IMR-90 (cell line): Measurements from ENCODE around the gene MID1. TPM values are rescaled to one million over a fixed set of nuclear protein-coding genes. Genes with fewer than 3 reads are reported as not detected.

ENCODE experiments used
- ATAC-seq: fragments of 200-7000 bp; cut with Tn5 transposase; 2 replicates; pipeline ENCODE4 v1.9.1; 2020; ENCODE audit warnings: low read depth, mild to moderate bottlenecking, moderate library complexity
- BruUV-seq: library from RNA; stranded (reverse); fragments of 400-500 nt; replicated peaks from 2 replicates; lab custom pipeline; 2021; lab: Mats Ljungman, UMichigan
- CTCF ChIA-PET: fragments of 300-600 bp; formaldehyde crosslinking; extraction: SDS; loops from one replicate; lab custom pipeline; 2021; ENCODE audit warnings: antibody characterized with exemption; lab: Yijun Ruan, JAX
- POLR2A ChIA-PET: fragments of 300-600 bp; sonication (Branson Sonifier 250); formaldehyde crosslinking; loops from one replicate; lab custom pipeline; 2022; ENCODE audit warnings: antibody characterized with exemption; ENCODE audit not compliant: unreplicated experiment; lab: Charles Lee
- DNase-seq: peaks from one replicate; pipeline ENCODE4 v3.0.0; 2013
- H2AFZ ChIP-seq: replicated peaks from 2 replicates; pipeline ENCODE3; 2013; ENCODE audit warnings: low read length, mild to moderate bottlenecking; ENCODE audit not compliant: poor library complexity
- H2AK5ac ChIP-seq: 2 replicates; pipeline ENCODE4 v1.6.1; 2013; ENCODE audit warnings: low read depth, low read length, inconsistent platforms
- H2AK9ac ChIP-seq: replicated peaks from 2 replicates; pipeline ENCODE3; 2013; ENCODE audit warnings: mild to moderate bottlenecking, low read depth, low read length, moderate library complexity; ENCODE audit not compliant: poor library complexity
- H2BK120ac ChIP-seq: 2 replicates; pipeline ENCODE4 v1.6.1; 2013; ENCODE audit warnings: low read depth, low read length, inconsistent platforms
- H2BK15ac ChIP-seq: 3 replicates; pipeline ENCODE4 v1.6.1; 2013; ENCODE audit warnings: low read depth, low read length, inconsistent platforms
- H2BK20ac ChIP-seq: 2 replicates; pipeline ENCODE4 v1.6.1; 2013; ENCODE audit warnings: low read depth, mild to moderate bottlenecking, inconsistent platforms, low read length, moderate library complexity
- H2BK5ac ChIP-seq: 2 replicates; pipeline ENCODE4 v1.6.1; 2013; ENCODE audit warnings: mild to moderate bottlenecking, low read depth, low read length, inconsistent platforms; ENCODE audit not compliant: poor library complexity, severe bottlenecking
- H3K14ac ChIP-seq: replicated peaks from 2 replicates; pipeline ENCODE4 v1.6.1; 2013; ENCODE audit warnings: low read depth, low read length, inconsistent platforms
- H3K18ac ChIP-seq: 2 replicates; pipeline ENCODE4 v1.6.1; 2013; ENCODE audit warnings: low read depth, low read length, control low read depth
- H3K23ac ChIP-seq: 2 replicates; pipeline ENCODE4 v1.6.1; 2013; ENCODE audit warnings: low read depth, low read length, inconsistent platforms
- H3K27ac ChIP-seq: 2 replicates; pipeline ENCODE4 v1.5.1; 2013; ENCODE audit warnings: mild to moderate bottlenecking, control low read depth, low read length; ENCODE audit not compliant: insufficient read depth
- H3K27me3 ChIP-seq: 2 replicates; pipeline ENCODE4 v1.6.1; 2013; ENCODE audit warnings: low read length; ENCODE audit not compliant: control insufficient read depth, insufficient read depth
- H3K36me3 ChIP-seq: 2 replicates; pipeline ENCODE4 v1.6.1; 2013; ENCODE audit warnings: low read length, mixed read lengths; ENCODE audit not compliant: control insufficient read depth, insufficient read depth
- H3K4ac ChIP-seq: 2 replicates; pipeline ENCODE4 v1.6.1; 2013; ENCODE audit warnings: low read depth, low read length, inconsistent platforms
- H3K4me1 ChIP-seq: 2 replicates; pipeline ENCODE4 v1.6.1; 2013; ENCODE audit warnings: low read length, mixed read lengths; ENCODE audit not compliant: control insufficient read depth, insufficient read depth
- H3K4me2 ChIP-seq: 2 replicates; pipeline ENCODE4 v1.6.1; 2013; ENCODE audit warnings: low read depth, mild to moderate bottlenecking, control low read depth, low read length, moderate library complexity
- H3K4me3 ChIP-seq: 2 replicates; pipeline ENCODE4 v1.5.1; 2013; ENCODE audit warnings: low read depth, mild to moderate bottlenecking, control low read depth, low read length, moderate library complexity; ENCODE audit not compliant: insufficient read depth
- H3K56ac ChIP-seq: 2 replicates; pipeline ENCODE4 v1.6.1; 2013; ENCODE audit warnings: low read length, inconsistent platforms; ENCODE audit not compliant: insufficient read depth; ENCODE audit errors: extremely low read depth
- H3K79me1 ChIP-seq, 2 experiments: 2 replicates each; pipeline ENCODE4 v1.6.1; 2013; ENCODE audit warnings: low read length in 2 of 2, inconsistent platforms in 1 of 2, low read depth in 1 of 2
- H3K9ac ChIP-seq: 2 replicates; pipeline ENCODE4 v1.6.1; 2013; ENCODE audit warnings: low read depth, low read length, control low read depth
- H3K9me1 ChIP-seq: 2 replicates; pipeline ENCODE4 v1.6.1; 2013; ENCODE audit warnings: low read length, inconsistent platforms; ENCODE audit not compliant: insufficient read depth
- H3K9me3 ChIP-seq: 2 replicates; pipeline ENCODE4 v1.6.1; 2013; ENCODE audit warnings: low read length; ENCODE audit not compliant: control insufficient read depth, insufficient read depth
- H4K20me1 ChIP-seq: 2 replicates; pipeline ENCODE4 v1.6.1; 2013; ENCODE audit warnings: low read length, inconsistent platforms; ENCODE audit not compliant: insufficient read depth
- H4K5ac ChIP-seq: 2 replicates; pipeline ENCODE4 v1.6.1; 2013; ENCODE audit warnings: mild to moderate bottlenecking, low read depth, low read length, control low read depth
- H4K8ac ChIP-seq, 2 experiments: 2 replicates each; pipeline ENCODE4 v1.6.1; 2013; ENCODE audit warnings: low read depth in 2 of 2, low read length in 2 of 2, control low read depth in 1 of 2, inconsistent platforms in 1 of 2
- H4K91ac ChIP-seq: 2 replicates; pipeline ENCODE4 v1.6.1; 2013; ENCODE audit warnings: low read depth, low read length, inconsistent platforms; ENCODE audit not compliant: insufficient read depth
- CHD1 ChIP-seq: IDR thresholded peaks from 2 replicates; pipeline ENCODE4 v1.6.1; 2012; ENCODE audit warnings: low read depth, low read length, improper control_type of control experiment
- NFE2L2 ChIP-seq: fragments of 150-350 bp; IDR thresholded peaks from 2 replicates; pipeline ENCODE4 v1.6.1; 2016; ENCODE audit warnings: low read depth, mild to moderate bottlenecking, low read length
- RFX5 ChIP-seq: IDR thresholded peaks from 2 replicates; pipeline ENCODE4 v1.8.0; 2012; ENCODE audit warnings: low read depth, mild to moderate bottlenecking, low read length, moderate library complexity
- WGBS, 2 experiments: methylation state at CpG; one replicate each; pipeline versions ENCODE4 v1.1.5 to v1.1.7; 2013; ENCODE audit warnings: missing lambda C conversion rate in 2 of 2; ENCODE audit not compliant: insufficient read length in 1 of 2; ENCODE audit errors: extremely low coverage in 2 of 2; 5-methylcytosine and 5-hydroxymethylcytosine counted together
- dilution Hi-C: fragments of 300-500 bp; cut with HindIII; formaldehyde crosslinking; loops from one replicate; pipeline ENCODE4 v1.14.3; 2018; ENCODE audit warnings: low sequenced_read_pairs; ENCODE audit not compliant: unreplicated experiment
- in situ Hi-C: fragments of 300-500 bp; cut with MboI; formaldehyde crosslinking; loops from 3 replicates; pipeline ENCODE4 v1.14.3; 2019; ENCODE audit warnings: low sequenced_read_pairs, inconsistent platforms, mixed read lengths
- intact Hi-C: fragments of 100-400 bp; cut with micrococcal nuclease; formaldehyde crosslinking; loops from 2 replicates; pipeline ENCODE4 v1.10.0; 2022
- polyA plus RNA-seq, 3 experiments: library from polyadenylated mRNA; depleted of rRNA; stranded (reverse); fragments of >200 nt; gene quantifications; 2 replicates each; pipeline ENCODE4 v1.2.3, GENCODE V29; 2012; ENCODE audit warnings: low replicate concordance in 1 of 3
- total RNA-seq: library from RNA; depleted of rRNA; stranded (reverse); fragments of >200 nt; gene quantifications from 2 replicates; pipeline ENCODE4 v1.2.3, GENCODE V29; 2012

MID1 gene
- total and polyA plus RNA-seq, 2 of the 4 experiments (the other 2 are of a cell fraction): 37.2 to 106 TPM

DNA sequence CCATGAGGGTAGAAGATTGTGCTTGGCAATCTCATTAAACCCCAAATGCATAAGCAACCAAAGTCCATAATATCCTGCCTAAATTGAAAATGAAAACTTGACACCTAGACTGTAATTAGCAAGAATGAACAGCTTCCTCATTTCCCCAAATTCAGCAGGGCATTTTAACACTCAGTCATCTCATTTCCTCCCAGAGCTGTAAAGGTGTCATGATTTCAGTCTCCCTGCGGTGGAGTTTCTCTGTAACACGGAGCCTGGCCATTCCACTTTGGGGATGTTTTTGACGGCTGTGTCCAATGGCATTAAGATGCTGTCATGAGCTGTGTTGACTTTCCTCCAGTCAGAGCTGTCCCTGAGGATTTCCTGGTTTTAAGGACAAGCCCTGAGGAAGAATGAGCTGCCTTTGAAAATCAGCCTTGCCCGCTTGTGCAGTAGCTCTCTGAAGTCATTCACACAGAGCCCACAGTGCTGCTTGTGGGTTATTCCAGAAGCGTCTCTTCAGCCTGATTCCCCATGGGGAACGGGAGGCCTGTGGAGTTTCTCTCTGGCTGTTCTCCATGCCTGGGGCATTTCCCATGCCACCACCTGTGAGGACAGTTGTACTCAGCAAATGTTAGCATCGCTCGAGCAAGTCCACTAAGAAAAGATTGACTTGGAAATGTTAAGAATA lies 187.0 kb downstream of the MID1 start:
- H3K27ac ChIP-seq: no peak overlapping the region
- no peak overlapping the region for H3K18ac ChIP-seq
- no peak overlapping the region for H4K91ac ChIP-seq
- no peak overlapping the region for H2BK5ac ChIP-seq
- BruUV-seq: no TSS peak
- no peaks in the 10 kb centered on the region for H3K4me1 ChIP-seq
- no peak overlapping the region for H2AFZ ChIP-seq
- DNase-seq (no peak), ATAC-seq (no peak)
- no peak overlapping the region for H2AK5ac ChIP-seq
- H3K79me1 ChIP-seq: no peaks in the 10 kb centered on the region
- no peak overlapping the region for H2BK120ac ChIP-seq
- H3K9me1 ChIP-seq: no peaks in the 10 kb centered on the region; the same call in 1 of the 2 replicates
- dilution Hi-C loops (no loop called here), intact Hi-C loops (no loop called here), in situ Hi-C loops (no loop called here)
- H3K4me3 ChIP-seq: no peak overlapping the region
- H3K4ac ChIP-seq: no peak overlapping the region
- H2AK9ac ChIP-seq: no peak overlapping the region
- WGBS, 2 experiments: 76% methylated on average over 4 of the region's 8 CpGs; no CpG with 5 or more reads in 1 of the 2 experiments
- no peaks in the 10 kb centered on the region for H3K27me3 ChIP-seq
- no peak overlapping the region for H4K8ac ChIP-seq
- CTCF ChIA-PET: no interaction called here
- POLR2A ChIA-PET: interaction anchor here (0.5 kb wide), 1 partner anchor 857 kb away, joined by 4 read pairs; no protein-coding TSS in a partner anchor
- H3K23ac ChIP-seq: no peak overlapping the region
- no peaks in the 10 kb centered on the region for H3K36me3 ChIP-seq
- no peak overlapping the region for H2BK20ac ChIP-seq
- no peak overlapping the region for H3K56ac ChIP-seq
- H3K9ac ChIP-seq: no peak overlapping the region
- no peaks in the 10 kb centered on the region for H4K20me1 ChIP-seq
- H3K4me2 ChIP-seq: no peak overlapping the region
- H4K5ac ChIP-seq: no peak overlapping the region
- no peaks in the 10 kb centered on the region for H3K9me3 ChIP-seq
- H3K14ac ChIP-seq: no peak overlapping the region
- H2BK15ac ChIP-seq: no peak overlapping the region
- no peak for TF ChIP-seq NFE2L2
- no peak for TF ChIP-seq RFX5
- TF ChIP-seq CHD1: no peak
